Neural progenitor cell (in vitro differentiated cells): ENCODE measurements around the gene MVB12B. TPM values are rescaled to one million over a fixed set of nuclear protein-coding genes. Genes with fewer than 3 reads are reported as not detected.
A peak's percentile ranks its signal among the peaks of the same experiment; 100 is the strongest.

Experiments
- DNase-seq: peaks from one replicate; pipeline ENCODE4 v3.0.0-alpha.2; 2016; ENCODE audit warnings: low spot score
- H2AFZ ChIP-seq: fragments of 200-600 bp; sonication (generic); replicated peaks from 2 replicates; pipeline ENCODE4 v1.6.1; 2016; ENCODE audit warnings: antibody characterized with exemption
- H3F3A ChIP-seq: fragments of 200-600 bp; sonication (generic); 2 replicates; pipeline ENCODE4 v1.6.1; 2016; ENCODE audit warnings: antibody characterized with exemption, low read depth
- H3K27ac ChIP-seq: fragments of 200-600 bp; sonication (generic); 2 replicates; pipeline ENCODE4 v1.5.1; 2016; ENCODE audit warnings: mild to moderate bottlenecking
- H3K27me3 ChIP-seq: fragments of 200-600 bp; sonication (generic); 2 replicates; pipeline ENCODE4 v1.6.1; 2016; ENCODE audit warnings: mild to moderate bottlenecking, moderate library complexity
- H3K36me3 ChIP-seq: fragments of 200-600 bp; sonication (generic); 2 replicates; pipeline ENCODE4 v1.5.1; 2016
- H3K4me1 ChIP-seq: fragments of 200-600 bp; sonication (generic); 2 replicates; pipeline ENCODE4 v1.6.1; 2016; ENCODE audit warnings: mixed run types
- H3K4me2 ChIP-seq: fragments of 200-600 bp; sonication (generic); 2 replicates; pipeline ENCODE4 v1.6.1; 2016
- H3K4me3 ChIP-seq: fragments of 200-600 bp; sonication (generic); 2 replicates; pipeline ENCODE4 v1.5.1; 2016
- H3K79me2 ChIP-seq: fragments of 200-600 bp; sonication (generic); 2 replicates; pipeline ENCODE4 v1.6.1; 2016; ENCODE audit warnings: low read depth
- H3K9ac ChIP-seq: fragments of 200-600 bp; sonication (generic); 2 replicates; pipeline ENCODE4 v1.6.1; 2016
- H3K9me3 ChIP-seq: fragments of 200-600 bp; sonication (generic); 2 replicates; pipeline ENCODE4 v1.5.1; 2016; ENCODE audit warnings: low read depth
- H4K20me1 ChIP-seq: fragments of 200-600 bp; sonication (generic); 2 replicates; pipeline ENCODE4 v1.6.1; 2016; ENCODE audit warnings: low read depth
- H3K27ac Mint-ChIP-seq: 3 replicates; pipeline ENCODE4 v1.8.0; 2021; ENCODE audit warnings: mixed read lengths
- H3K27me3 Mint-ChIP-seq: 2 replicates; pipeline ENCODE4 v1.8.0; 2022; ENCODE audit warnings: low read depth, mild to moderate bottlenecking, inconsistent platforms, moderate library complexity, mixed read lengths; ENCODE audit not compliant: insufficient read depth
- H3K36me3 Mint-ChIP-seq: 3 replicates; pipeline ENCODE4 v1.8.0; 2021; ENCODE audit warnings: mixed read lengths
- H3K4me1 Mint-ChIP-seq: 3 replicates; pipeline ENCODE4 v1.8.0; 2021; ENCODE audit warnings: mixed read lengths
- H3K4me3 Mint-ChIP-seq: 3 replicates; pipeline ENCODE4 v1.8.0; 2021; ENCODE audit warnings: mild to moderate bottlenecking, moderate library complexity, mixed read lengths
- H3K9me3 Mint-ChIP-seq: 3 replicates; pipeline ENCODE4 v1.8.0; 2020; ENCODE audit warnings: mixed read lengths
- CTCF ChIP-seq: fragments of 200-600 bp; sonication (generic); IDR thresholded peaks from 2 replicates; pipeline ENCODE4 v1.5.1; 2017; ENCODE audit warnings: antibody characterized with exemption, mild to moderate bottlenecking
- EZH2 ChIP-seq: fragments of 200-600 bp; sonication (generic); IDR thresholded peaks from 2 replicates; pipeline ENCODE4 v1.6.1; 2017; ENCODE audit warnings: antibody characterized with exemption, mild to moderate bottlenecking, moderate library complexity
- EZH2phosphoT487 ChIP-seq: fragments of 200-600 bp; sonication (generic); IDR thresholded peaks from 2 replicates; pipeline ENCODE4 v1.6.1; 2017; ENCODE audit warnings: antibody characterized with exemption
- total RNA-seq: library from RNA; depleted of rRNA; stranded (reverse); fragments of >200 nt; gene quantifications from 2 replicates; pipeline ENCODE4 v1.2.3, GENCODE V29; 2015; ENCODE audit warnings: low replicate concordance

Gene MVB12B
- total RNA-seq, 1 donor from 2014 or later = 16.1 TPM

DNA sequence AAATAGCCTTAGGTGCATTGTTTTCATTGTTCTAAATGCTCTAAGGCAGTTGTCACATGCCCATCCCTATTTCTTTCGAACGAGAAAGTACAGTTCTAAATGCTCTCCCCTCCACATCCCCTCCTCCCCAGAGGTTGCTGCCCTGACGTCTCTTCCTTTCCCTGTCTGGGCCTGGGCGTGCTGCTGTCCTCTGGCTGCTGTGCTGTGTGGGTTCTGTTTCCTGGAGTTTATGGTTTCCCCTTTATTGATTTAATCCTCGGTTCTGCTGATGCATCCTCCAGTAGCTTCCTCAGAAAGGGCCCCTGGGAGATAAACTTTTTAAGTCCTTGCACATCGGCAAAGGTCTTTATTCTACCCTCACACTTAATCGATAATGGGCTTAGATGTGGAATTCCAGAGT lies 48.8 kb downstream of the MVB12B start:
- no peaks in the 10 kb centered on the region for H3K9me3 ChIP-seq
- H3F3A ChIP-seq = peaks cover 44% of the 10 kb centered on the region
- peak overlapping the region; percentile 13 for H2AFZ ChIP-seq
- no peaks in the 10 kb centered on the region for H3K36me3 ChIP-seq
- H3K9me3 Mint-ChIP-seq = no peaks in the 10 kb centered on the region
- H4K20me1 ChIP-seq = peaks cover 5% of the 10 kb centered on the region
- peak overlapping the region; percentile 73 for H3K4me2 ChIP-seq
- H3K9ac ChIP-seq = no peak overlapping the region
- no peak for TF ChIP-seq EZH2
- no peak for TF ChIP-seq CTCF
- no peak for TF ChIP-seq EZH2phosphoT487
- DNase-seq = peak; percentile 35
- H3K27ac ChIP-seq = peak overlapping the region; percentile 82
- H3K4me3 ChIP-seq = peak overlapping the region; percentile 28
- peaks cover 2% of the 10 kb centered on the region for H3K27me3 Mint-ChIP-seq
- peaks cover 68% of the 10 kb centered on the region for H3K4me1 ChIP-seq
- peaks cover 74% of the 10 kb centered on the region for H3K4me1 Mint-ChIP-seq
- H3K27me3 ChIP-seq = no peaks in the 10 kb centered on the region
- H3K36me3 Mint-ChIP-seq = peaks cover 3% of the 10 kb centered on the region
- no peak overlapping the region for H3K4me3 Mint-ChIP-seq
- peak overlapping the region; percentile 67 for H3K27ac Mint-ChIP-seq
- H3K79me2 ChIP-seq = no peaks in the 10 kb centered on the region

GRCh38 chr9:126376311-126377175 lies 49.9 kb downstream of the MVB12B start:
- Histone ChIP-seq H2AFZ (no peak overlapping the region), H3K9ac (no peak overlapping the region), H3K9me3 (no peaks in the 10 kb centered on the region), H3K4me2 (peak overlapping the region; percentile 73), H3K4me3 (peak overlapping the region; percentile 28), H4K20me1 (peaks cover 5% of the 10 kb centered on the region), H3F3A (peaks cover 44% of the 10 kb centered on the region), H3K36me3 (no peaks in the 10 kb centered on the region), H3K79me2 (no peaks in the 10 kb centered on the region), H3K27me3 (no peaks in the 10 kb centered on the region), H3K27ac (peak overlapping the region; percentile 82), H3K4me1 (peaks cover 72% of the 10 kb centered on the region)
- H3K27me3 Mint-ChIP-seq = peaks cover 2% of the 10 kb centered on the region
- H3K4me3 Mint-ChIP-seq = peak overlapping the region; percentile 26
- no peak for TF ChIP-seq CTCF
- no peak for TF ChIP-seq EZH2phosphoT487
- no peak for TF ChIP-seq EZH2
- peak overlapping the region; percentile 67 for H3K27ac Mint-ChIP-seq
- peak; percentile 80 for DNase-seq
- no peaks in the 10 kb centered on the region for H3K9me3 Mint-ChIP-seq
- H3K4me1 Mint-ChIP-seq = peaks cover 84% of the 10 kb centered on the region
- peaks cover 3% of the 10 kb centered on the region for H3K36me3 Mint-ChIP-seq

- Mint-ChIP-seq H3K9me3 (no peaks in the 10 kb centered on the region), H3K27me3 (peaks cover 2% of the 10 kb centered on the region), H3K27ac (peak overlapping the region; percentile 67), H3K4me1 (peaks cover 84% of the 10 kb centered on the region), H3K4me3 (peak overlapping the region; percentile 17), H3K36me3 (peaks cover 1% of the 10 kb centered on the region)
- H4K20me1 ChIP-seq = peaks cover 5% of the 10 kb centered on the region
- no peaks in the 10 kb centered on the region for H3K27me3 ChIP-seq
- peak overlapping the region; percentile 73 for H3K4me2 ChIP-seq
- H2AFZ ChIP-seq = no peak overlapping the region
- H3K9ac ChIP-seq = no peak overlapping the region
- H3K36me3 ChIP-seq = no peaks in the 10 kb centered on the region
- peaks cover 72% of the 10 kb centered on the region for H3K4me1 ChIP-seq
- peaks cover 44% of the 10 kb centered on the region for H3F3A ChIP-seq
- TF ChIP-seq EZH2phosphoT487 (no peak), CTCF (no peak)
- H3K9me3 ChIP-seq = no peaks in the 10 kb centered on the region
- no peak for DNase-seq
- H3K4me3 ChIP-seq = peak overlapping the region; percentile 28
- H3K79me2 ChIP-seq = no peaks in the 10 kb centered on the region
- peak overlapping the region; percentile 30 for H3K27ac ChIP-seq
These were observed 50.5 kb downstream of the MVB12B start for GRCh38 chr9:126377176-126377509.
